ENCODE results near the gene DAP3.

The DAP3 gene

DNA sequence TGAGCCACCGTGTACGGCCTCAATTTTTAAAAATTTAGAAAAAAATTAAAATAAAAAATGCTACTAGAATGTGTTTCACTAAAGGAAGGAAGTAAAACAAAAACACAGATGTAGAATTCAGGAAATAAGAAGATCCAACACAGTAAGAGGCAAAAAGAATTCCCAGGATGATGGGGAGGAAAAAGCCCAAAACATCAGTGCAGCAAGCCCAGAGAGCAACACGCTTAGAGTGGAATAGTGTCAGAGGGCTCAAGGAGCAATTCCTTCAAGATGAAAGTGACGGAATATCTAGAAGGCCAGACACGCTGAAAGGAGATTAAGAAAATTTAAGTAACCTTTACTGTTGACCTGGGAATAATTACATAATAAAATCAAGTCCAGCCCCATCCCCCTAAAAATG is 80.4 kb downstream of the DAP3 start:
- DNase-seq (ENCODE audit: low read depth in 1 of 2, low spot score in 1 of 2): no peak

DNA sequence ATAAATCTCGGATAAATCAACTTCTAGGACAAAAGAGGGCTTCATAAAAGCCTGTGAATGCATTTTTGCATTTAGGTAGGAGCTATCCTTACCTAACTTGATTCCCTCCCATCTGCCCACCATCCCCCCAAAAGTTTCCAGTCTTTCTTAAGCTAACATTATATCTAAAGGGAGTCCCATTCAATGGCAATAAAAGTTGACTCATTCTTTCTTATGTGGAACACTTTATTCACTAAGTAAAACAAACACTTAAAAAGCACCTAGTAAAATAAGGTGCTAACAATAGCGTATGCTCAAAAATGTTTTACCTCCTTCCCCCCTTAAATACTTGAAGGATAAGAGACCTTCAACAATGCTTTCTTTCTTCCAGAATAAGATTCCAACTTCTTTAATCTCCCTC is 84.3 kb downstream of the DAP3 start:
- DNase-seq (ENCODE audit: low read depth in 1 of 2, low spot score in 1 of 2): no peak

DNA sequence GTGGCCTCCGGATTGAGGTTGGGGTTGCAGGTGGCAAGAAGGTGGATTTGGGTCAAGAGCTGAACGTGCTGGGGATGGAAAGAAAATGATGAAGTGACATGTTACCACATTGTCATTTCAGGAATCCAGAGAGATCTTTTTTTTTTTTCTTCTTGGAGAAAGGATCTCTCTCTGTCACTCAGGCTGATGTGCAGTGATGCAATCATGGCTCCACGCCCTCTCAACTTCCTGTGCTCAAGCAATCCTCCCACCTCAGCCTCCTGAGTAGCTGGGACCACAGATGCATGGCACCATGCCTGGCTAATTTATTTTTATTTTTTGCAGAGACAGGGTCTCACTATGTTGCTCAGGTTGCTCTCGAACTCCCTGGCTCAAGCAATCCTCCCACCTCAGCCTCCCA is 87.5 kb downstream of the DAP3 start:
- DNase-seq (ENCODE audit: low read depth in 1 of 2, low spot score in 1 of 2): no peak

GRCh38 chr1:155777582-155777981 is 88.7 kb downstream of the DAP3 start:
- no peak for DNase-seq (ENCODE audit: low read depth in 1 of 2, low spot score in 1 of 2)

All from stimulated activated CD4-positive, alpha-beta T cell treated with anti-CD3 and anti-CD28 coated beads, Interleukin-15, amount 100 ng/mL, for 1 hour (primary cell).